ENCODE data around the gene RPN2.

RPN2 gene

GRCh38 chr20:37228082-37228481 is 49.0 kb downstream of the RPN2 start:
- Histone ChIP-seq H3K27ac (no peak overlapping the region), H3K36me3 (peaks cover 93% of the 10 kb centered on the region), H3K9me3 (ENCODE audit: severe bottlenecking) (no peaks in the 10 kb centered on the region), H3K27me3 (ENCODE audit: insufficient read depth, low read depth, severe bottlenecking) (no peaks in the 10 kb centered on the region), H3K4me3 (ENCODE audit: low read depth, low read length) (no peak overlapping the region)
- TF ChIP-seq CTCF (IDR thresholded peaks at IDR 0.05; ENCODE audit: low read depth, low read length) = no peak
- DNase-seq = no peak

- Histone ChIP-seq H3K4me3 (ENCODE audit: low read depth, low read length) (no peak overlapping the region), H3K27me3 (ENCODE audit: insufficient read depth, low read depth, severe bottlenecking) (no peaks in the 10 kb centered on the region), H3K27ac (no peak overlapping the region), H3K9me3 (ENCODE audit: severe bottlenecking) (no peaks in the 10 kb centered on the region), H3K36me3 (peaks cover 95% of the 10 kb centered on the region)
- no peak for TF ChIP-seq CTCF (IDR thresholded peaks at IDR 0.05; ENCODE audit: low read depth, low read length)
- DNase-seq = no peak
Measured at GRCh38 chr20:37228656-37229055, 49.5 kb downstream of the RPN2 start.

GRCh38 chr20:37229357-37229756 is 50.2 kb downstream of the RPN2 start:
- Histone ChIP-seq H3K27ac (peak overlapping the region; percentile 71), H3K4me3 (ENCODE audit: low read depth, low read length) (no peak overlapping the region), H3K27me3 (ENCODE audit: insufficient read depth, low read depth, severe bottlenecking) (no peaks in the 10 kb centered on the region), H3K9me3 (ENCODE audit: severe bottlenecking) (no peaks in the 10 kb centered on the region), H3K36me3 (peaks cover 89% of the 10 kb centered on the region)
- no peak for TF ChIP-seq CTCF (IDR thresholded peaks at IDR 0.05; ENCODE audit: low read depth, low read length)
- DNase-seq = no peak

- peak; percentile 72 for DNase-seq
- H3K27me3 ChIP-seq (ENCODE audit: insufficient read depth, low read depth, severe bottlenecking) = no peaks in the 10 kb centered on the region
- peaks cover 87% of the 10 kb centered on the region for H3K36me3 ChIP-seq
- H3K4me3 ChIP-seq (ENCODE audit: low read depth, low read length) = no peak overlapping the region
- H3K27ac ChIP-seq = peak overlapping the region; percentile 71
- H3K9me3 ChIP-seq (ENCODE audit: severe bottlenecking) = no peaks in the 10 kb centered on the region
- TF ChIP-seq CTCF (IDR thresholded peaks at IDR 0.05; ENCODE audit: low read depth, low read length) = no peak
Measured at GRCh38 chr20:37230200-37230599, 51.1 kb downstream of the RPN2 start.

GRCh38 chr20:37231947-37232630 is 53.0 kb downstream of the RPN2 start:
- TF ChIP-seq CTCF (IDR thresholded peaks at IDR 0.05; ENCODE audit: low read depth, low read length) = no peak
- Histone ChIP-seq H3K9me3 (ENCODE audit: severe bottlenecking) (no peaks in the 10 kb centered on the region), H3K36me3 (peaks cover 87% of the 10 kb centered on the region), H3K27me3 (ENCODE audit: insufficient read depth, low read depth, severe bottlenecking) (no peaks in the 10 kb centered on the region), H3K27ac (no peak overlapping the region), H3K4me3 (ENCODE audit: low read depth, low read length) (no peak overlapping the region)
- DNase-seq = peak; percentile 32

Data from WERI-Rb-1 (cell line).